Thoracic aorta (tissue), 2 donors: ENCODE results near the gene TTC7B. TPM values are rescaled to one million over a fixed set of nuclear protein-coding genes. Genes with fewer than 3 reads are reported as not detected.

Experiments
- ATAC-seq: fragments of 150-250 bp; one replicate; pipeline ENCODE4 v1.8.0; 2017; ENCODE audit warnings: low read depth; ENCODE audit not compliant: insufficient number of reproducible peaks, low FRiP score
- DNase-seq: peaks from one replicate; pipeline ENCODE4 v3.0.0-alpha.2; 2020; ENCODE audit warnings: low spot score
- H3K27ac ChIP-seq, 2 donors: fragments of 200-600 bp; sonication (generic); 1 replicate in 1 of 2; 2 replicates in 1 of 2; pipeline ENCODE4 v1.5.1; 2016; ENCODE audit warnings: mild to moderate bottlenecking in 2 of 2, moderate library complexity in 2 of 2
- H3K27me3 ChIP-seq: fragments of 200-600 bp; sonication (generic); replicated peaks from 2 replicates; pipeline ENCODE4 v1.6.0; 2016; ENCODE audit warnings: mild to moderate bottlenecking; ENCODE audit not compliant: insufficient read depth
- H3K36me3 ChIP-seq: fragments of 200-600 bp; sonication (generic); one replicate; pipeline ENCODE4 v1.5.1; 2016
- H3K4me1 ChIP-seq, 2 donors: fragments of 200-600 bp; sonication (generic); 1 replicate in 1 of 2; 2 replicates in 1 of 2; pipeline versions ENCODE4 v1.5.1 to v1.6.0; 2016; ENCODE audit warnings: low read depth in 2 of 2, mild to moderate bottlenecking in 1 of 2; ENCODE audit not compliant: control insufficient read depth in 1 of 2
- H3K4me3 ChIP-seq: fragments of 200-600 bp; sonication (generic); 2 replicates; pipeline ENCODE4 v1.5.1; 2016; ENCODE audit warnings: mild to moderate bottlenecking
- H3K9me3 ChIP-seq: fragments of 200-600 bp; sonication (generic); 2 replicates; pipeline ENCODE4 v1.5.1; 2016
- CTCF ChIP-seq: fragments of 200-600 bp; sonication (generic); IDR thresholded peaks from one replicate; pipeline ENCODE4 v1.5.1; 2019; ENCODE audit warnings: antibody characterized with exemption
- total RNA-seq, 2 donors: library from RNA; depleted of rRNA; stranded (reverse); fragments of >200 nt; gene quantifications; one replicate each; pipeline versions ENCODE4 v1.1.0 to v1.2.3, GENCODE V29; 2016

Gene TTC7B
- total RNA-seq, 2 donors from 2014 or later, result 38.9 to 56.3 TPM

GRCh38 chr14:90674716-90675115 lies 141.5 kb downstream of the TTC7B start:
- no peak for ATAC-seq

GRCh38 chr14:90674043-90674670 lies 142.1 kb downstream of the TTC7B start:
- Histone ChIP-seq H3K9me3 (no peaks in the 10 kb centered on the region), H3K27me3 (no peaks in the 10 kb centered on the region), H3K36me3 (no peaks in the 10 kb centered on the region), H3K4me3 (no peak overlapping the region), H3K27ac (peak overlapping the region; percentile 84 to 89), H3K4me1 (peaks cover 36 to 55% of the 10 kb centered on the region in 2 donors)
- ATAC-seq (no peak), DNase-seq (no peak)
- no peak for TF ChIP-seq CTCF

More at GRCh38 chr14:90674716-90675115, 141.5 kb downstream of the TTC7B start:
- no peaks in the 10 kb centered on the region for H3K9me3 ChIP-seq
- H3K27me3 ChIP-seq, result no peaks in the 10 kb centered on the region
- peak overlapping the region; percentile 4 for H3K4me3 ChIP-seq
- DNase-seq, result no peak
- H3K27ac ChIP-seq, result peak overlapping the region; percentile 84 to 89
- H3K4me1 ChIP-seq, result peaks cover 36 to 55% of the 10 kb centered on the region in 2 donors
- H3K36me3 ChIP-seq, result no peaks in the 10 kb centered on the region
- no peak for TF ChIP-seq CTCF

GRCh38 chr14:90671382-90672234 lies 144.6 kb downstream of the TTC7B start:
- no peak for TF ChIP-seq CTCF
- Histone ChIP-seq H3K9me3 (no peaks in the 10 kb centered on the region), H3K4me1 (peaks cover 25 to 38% of the 10 kb centered on the region in 2 donors), H3K36me3 (no peaks in the 10 kb centered on the region), H3K4me3 (no peak overlapping the region), H3K27me3 (no peaks in the 10 kb centered on the region), H3K27ac (peak overlapping the region; percentile 1 to 4)
- DNase-seq (no peak), ATAC-seq (no peak)

GRCh38 chr14:90669731-90670130 lies 146.5 kb downstream of the TTC7B start:
- no peak for TF ChIP-seq CTCF
- H3K36me3 ChIP-seq, result no peaks in the 10 kb centered on the region
- H3K27ac ChIP-seq, result no peak overlapping the region
- no peaks in the 10 kb centered on the region for H3K27me3 ChIP-seq
- no peaks in the 10 kb centered on the region for H3K9me3 ChIP-seq
- no peak overlapping the region for H3K4me3 ChIP-seq
- H3K4me1 ChIP-seq, result peaks cover 15 to 30% of the 10 kb centered on the region in 2 donors
- no peak for DNase-seq
- ATAC-seq, result no peak

- Histone ChIP-seq H3K4me3 (no peak overlapping the region), H3K27ac (no peak overlapping the region), H3K36me3 (no peaks in the 10 kb centered on the region), H3K9me3 (no peaks in the 10 kb centered on the region), H3K27me3 (no peaks in the 10 kb centered on the region), H3K4me1 (peaks cover 7 to 19% of the 10 kb centered on the region in 2 donors)
- ATAC-seq (no peak), DNase-seq (no peak)
- TF ChIP-seq CTCF, result no peak
Measured at GRCh38 chr14:90666571-90666970, 149.7 kb downstream of the TTC7B start.
